Effector memory CD4-positive, alpha-beta T cell (primary cell): ENCODE measurements around the gene MVD.
A peak's percentile ranks its signal among the peaks of the same experiment; 100 is the strongest.

Source experiments
- DNase-seq, 3 donors: peaks; one replicate each; pipeline ENCODE4 v3.0.0-alpha.2; 2020
- H3K27ac ChIP-seq: 2 replicates; pipeline ENCODE4 v1.7.0; 2013; ENCODE audit warnings: mild to moderate bottlenecking, low read length, moderate library complexity; ENCODE audit not compliant: insufficient read depth, poor library complexity, severe bottlenecking
- H3K27me3 ChIP-seq: replicated peaks from 2 replicates; pipeline ENCODE4 v1.7.0; 2013; ENCODE audit warnings: mild to moderate bottlenecking, low read length; ENCODE audit not compliant: insufficient read depth, control insufficient read depth, poor library complexity, severe bottlenecking
- H3K36me3 ChIP-seq: 2 replicates; pipeline ENCODE4 v1.7.0; 2013; ENCODE audit warnings: mild to moderate bottlenecking, low read length, moderate library complexity; ENCODE audit not compliant: control insufficient read depth, insufficient read depth
- H3K4me1 ChIP-seq: 2 replicates; pipeline ENCODE4 v1.7.0; 2013; ENCODE audit warnings: low read length, mild to moderate bottlenecking; ENCODE audit not compliant: control insufficient read depth, insufficient read depth, poor library complexity, severe bottlenecking
- H3K4me3 ChIP-seq: 2 replicates; pipeline ENCODE4 v1.7.0; 2013; ENCODE audit warnings: low read length, low read depth, mild to moderate bottlenecking; ENCODE audit not compliant: insufficient read depth, poor library complexity, severe bottlenecking
- H3K9me3 ChIP-seq: 2 replicates; pipeline ENCODE4 v1.7.0; 2013; ENCODE audit warnings: mild to moderate bottlenecking, low read length, moderate library complexity; ENCODE audit not compliant: control insufficient read depth

MVD gene

DNA sequence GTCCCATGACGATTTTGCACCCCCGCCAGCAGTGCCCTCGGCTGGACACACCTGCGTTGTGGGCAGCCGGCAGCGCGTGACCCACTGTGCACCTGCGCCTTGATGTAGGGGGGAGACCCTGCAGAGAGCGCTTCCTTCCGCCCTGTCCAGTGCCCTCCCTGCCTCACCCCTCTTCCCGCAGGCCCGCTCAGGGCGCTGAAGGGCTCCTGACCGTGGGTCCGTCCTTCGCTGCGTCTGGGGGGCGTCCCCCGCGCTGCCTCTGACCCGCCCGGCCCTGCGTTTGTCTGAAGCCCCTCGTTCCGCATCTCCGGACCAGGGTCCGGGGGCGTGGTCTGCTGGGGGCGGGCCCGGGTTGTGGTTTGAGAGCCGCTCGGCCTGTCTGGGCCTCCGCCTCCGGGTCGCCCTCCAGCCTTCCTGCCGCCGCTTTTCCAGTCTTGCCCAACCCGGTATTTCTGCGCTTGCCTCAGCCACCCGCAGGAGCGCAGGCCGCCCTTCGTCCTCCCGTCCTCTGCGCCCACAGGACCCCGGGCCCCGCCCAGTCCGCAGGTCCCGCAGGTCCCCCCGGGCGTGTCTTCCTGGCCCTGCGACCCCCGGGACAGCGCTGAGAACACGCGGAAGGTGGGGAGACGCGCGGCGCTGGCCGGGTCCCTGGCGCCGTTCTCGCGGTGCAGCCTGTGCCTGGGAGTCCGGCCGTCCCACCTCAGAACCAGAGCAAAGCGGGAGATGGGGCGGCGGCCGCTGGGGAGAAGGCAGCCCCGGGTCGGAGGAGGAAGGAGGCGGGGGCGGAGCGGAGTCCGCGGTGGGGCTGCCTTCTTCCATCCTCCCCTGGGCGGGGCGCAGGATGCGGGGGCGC is 28.5 kb downstream of the MVD start:
- Histone ChIP-seq H3K4me3 (peak overlapping the region; percentile 73), H3K27me3 (no peaks in the 10 kb centered on the region), H3K9me3 (no peaks in the 10 kb centered on the region), H3K27ac (peak overlapping the region; percentile 49), H3K4me1 (peaks cover 34% of the 10 kb centered on the region), H3K36me3 (peaks cover 23% of the 10 kb centered on the region)
- DNase-seq = peak; percentile 20 to 33 (median 30)

DNA sequence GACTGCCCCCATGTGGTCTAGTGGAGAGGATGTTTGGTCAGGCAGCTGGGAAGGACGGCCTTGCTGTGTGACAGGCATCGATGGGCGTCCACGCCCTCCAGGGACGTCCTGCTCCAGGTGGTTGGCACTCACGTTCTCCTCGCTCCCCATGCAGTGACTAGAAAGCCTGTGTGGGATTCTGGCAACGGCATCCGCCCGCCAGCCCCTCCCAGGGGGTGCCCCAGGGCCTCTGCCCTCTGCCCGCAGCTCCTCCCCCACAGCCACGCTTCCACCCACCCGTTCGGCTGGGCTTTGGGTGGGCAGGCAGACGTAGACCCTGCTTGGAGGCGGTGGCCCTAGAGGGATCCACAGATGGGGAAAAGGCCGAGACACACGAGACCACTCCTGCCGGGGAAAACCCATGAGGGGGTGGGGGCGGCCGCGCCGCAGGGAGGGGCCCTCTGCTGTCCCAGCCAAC is 29.2 kb downstream of the MVD start:
- H3K36me3 ChIP-seq = peaks cover 26% of the 10 kb centered on the region
- peak overlapping the region; percentile 73 for H3K4me3 ChIP-seq
- H3K9me3 ChIP-seq = no peaks in the 10 kb centered on the region
- peak; percentile 46 to 60 (median 53) for DNase-seq
- peak overlapping the region; percentile 49 for H3K27ac ChIP-seq
- peaks cover 28% of the 10 kb centered on the region for H3K4me1 ChIP-seq
- H3K27me3 ChIP-seq = no peaks in the 10 kb centered on the region

DNA sequence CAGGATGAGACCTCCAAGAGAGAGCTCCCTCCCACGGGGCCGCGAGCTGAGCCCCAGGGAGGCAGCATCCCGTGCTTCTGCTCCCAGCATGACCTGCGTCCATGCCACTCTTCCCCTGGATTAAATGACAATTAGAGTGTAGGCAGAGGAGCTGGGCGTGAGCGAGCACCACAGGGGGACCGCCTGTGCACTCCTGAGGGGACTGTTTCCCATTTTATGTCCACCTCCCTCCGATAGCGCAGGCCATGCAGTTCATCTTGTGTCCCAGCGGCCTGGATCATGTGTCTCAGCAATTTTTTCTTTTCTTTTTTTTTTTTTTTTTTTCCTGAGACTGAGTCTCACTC is 30.3 kb downstream of the MVD start:
- H3K9me3 ChIP-seq = no peaks in the 10 kb centered on the region
- peaks cover 20% of the 10 kb centered on the region for H3K4me1 ChIP-seq
- DNase-seq = no peak
- no peak overlapping the region for H3K27ac ChIP-seq
- no peaks in the 10 kb centered on the region for H3K27me3 ChIP-seq
- peaks cover 34% of the 10 kb centered on the region for H3K36me3 ChIP-seq
- no peak overlapping the region for H3K4me3 ChIP-seq

GRCh38 chr16:88631920-88632586 is 30.8 kb downstream of the MVD start:
- H3K4me3 ChIP-seq = no peak overlapping the region
- H3K36me3 ChIP-seq = peaks cover 39% of the 10 kb centered on the region
- no peak for DNase-seq
- H3K4me1 ChIP-seq = peaks cover 20% of the 10 kb centered on the region
- no peaks in the 10 kb centered on the region for H3K9me3 ChIP-seq
- no peaks in the 10 kb centered on the region for H3K27me3 ChIP-seq
- H3K27ac ChIP-seq = no peak overlapping the region

DNA sequence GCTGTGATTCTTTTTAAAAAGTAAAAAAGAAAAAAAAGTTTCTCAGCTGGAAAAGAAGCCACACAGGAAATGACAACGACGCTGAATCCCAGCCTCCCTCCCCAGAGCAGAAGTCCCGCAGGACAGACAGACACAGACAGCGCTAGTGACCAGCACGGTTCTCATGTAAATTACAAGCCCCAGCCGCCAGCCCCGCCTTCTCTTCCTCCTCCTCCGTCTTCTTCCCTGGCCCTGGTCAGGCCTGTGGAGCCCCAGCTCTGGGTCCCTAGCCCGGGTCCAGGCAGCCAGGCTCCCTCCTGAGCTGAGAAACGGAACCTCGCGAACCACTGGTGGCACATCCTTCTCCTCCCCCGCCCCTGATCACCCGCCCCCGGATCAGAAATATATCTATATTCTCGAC is 31.5 kb downstream of the MVD start:
- Histone ChIP-seq H3K4me3 (no peak overlapping the region), H3K27me3 (no peaks in the 10 kb centered on the region), H3K36me3 (peaks cover 44% of the 10 kb centered on the region), H3K9me3 (no peaks in the 10 kb centered on the region), H3K27ac (no peak overlapping the region), H3K4me1 (peaks cover 20% of the 10 kb centered on the region)
- DNase-seq = no peak

DNA sequence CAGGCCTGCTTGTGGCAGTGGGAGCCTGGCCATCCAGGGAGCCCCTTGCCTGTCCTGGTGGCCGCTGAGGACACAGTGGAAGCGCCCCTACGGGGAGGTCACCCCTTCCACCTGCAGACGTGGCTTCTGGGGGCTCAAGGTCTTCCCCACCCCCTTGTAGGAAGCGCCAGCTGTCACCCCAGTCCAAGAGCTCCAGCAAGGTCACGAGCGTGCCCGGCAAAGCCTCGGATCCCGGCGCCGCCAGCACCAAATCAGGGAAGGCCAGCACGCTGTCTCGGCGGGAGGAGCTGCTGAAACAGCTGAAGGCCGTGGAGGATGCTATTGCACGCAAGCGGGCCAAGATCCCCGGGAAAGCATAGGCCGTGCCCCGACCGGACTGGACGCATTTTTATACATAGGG is 31.9 kb downstream of the MVD start:
- Histone ChIP-seq H3K9me3 (no peaks in the 10 kb centered on the region), H3K27me3 (no peaks in the 10 kb centered on the region), H3K36me3 (peaks cover 44% of the 10 kb centered on the region), H3K27ac (no peak overlapping the region), H3K4me3 (no peak overlapping the region), H3K4me1 (peaks cover 20% of the 10 kb centered on the region)
- DNase-seq = no peak

DNA sequence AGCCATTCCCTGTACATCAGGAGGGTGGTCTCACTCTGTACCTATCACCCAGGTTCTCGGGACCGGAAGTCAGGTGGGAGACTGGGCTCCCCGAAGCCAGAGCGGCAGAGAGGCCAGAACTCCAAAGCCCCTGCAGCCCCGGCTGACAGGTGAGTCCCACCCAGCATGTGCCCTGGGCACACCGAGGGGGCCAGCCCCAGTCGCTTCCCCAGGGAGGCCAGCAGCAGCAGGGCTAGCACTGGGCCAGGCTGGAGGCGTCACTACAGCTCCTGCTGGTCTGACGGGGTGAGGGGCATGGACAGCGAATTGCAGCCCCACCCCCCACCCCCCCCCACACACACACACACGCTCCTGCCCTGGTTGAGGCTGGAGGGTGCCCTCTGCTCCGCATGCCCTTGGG is 32.5 kb downstream of the MVD start:
- Histone ChIP-seq H3K36me3 (peaks cover 45% of the 10 kb centered on the region), H3K27me3 (no peaks in the 10 kb centered on the region), H3K4me3 (no peak overlapping the region), H3K4me1 (peaks cover 20% of the 10 kb centered on the region), H3K27ac (no peak overlapping the region), H3K9me3 (no peaks in the 10 kb centered on the region)
- no peak for DNase-seq

DNA sequence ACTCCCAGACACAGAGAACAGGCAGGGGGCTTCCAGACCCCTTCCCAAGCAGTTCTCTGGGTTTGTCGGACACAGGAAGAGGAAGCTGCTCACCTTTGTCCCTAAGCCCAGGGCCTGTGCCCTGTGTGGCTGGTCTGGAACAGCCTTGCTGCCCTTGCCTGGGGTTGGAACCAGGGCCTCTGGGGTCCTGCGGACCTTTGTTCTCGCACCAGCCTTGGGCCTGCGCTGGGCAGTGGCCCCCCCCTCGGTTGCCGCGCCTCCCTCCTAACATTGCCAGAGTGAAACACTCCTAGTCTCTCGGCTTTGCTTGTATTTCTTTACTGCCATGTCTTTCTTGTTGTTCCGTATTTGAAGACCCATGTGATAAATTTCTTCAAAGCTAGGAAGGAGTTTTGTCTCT is 33.1 kb downstream of the MVD start:
- Histone ChIP-seq H3K4me3 (no peak overlapping the region), H3K27me3 (no peaks in the 10 kb centered on the region), H3K27ac (no peak overlapping the region), H3K9me3 (no peaks in the 10 kb centered on the region), H3K36me3 (peaks cover 51% of the 10 kb centered on the region), H3K4me1 (peaks cover 15% of the 10 kb centered on the region)
- DNase-seq = no peak

DNA sequence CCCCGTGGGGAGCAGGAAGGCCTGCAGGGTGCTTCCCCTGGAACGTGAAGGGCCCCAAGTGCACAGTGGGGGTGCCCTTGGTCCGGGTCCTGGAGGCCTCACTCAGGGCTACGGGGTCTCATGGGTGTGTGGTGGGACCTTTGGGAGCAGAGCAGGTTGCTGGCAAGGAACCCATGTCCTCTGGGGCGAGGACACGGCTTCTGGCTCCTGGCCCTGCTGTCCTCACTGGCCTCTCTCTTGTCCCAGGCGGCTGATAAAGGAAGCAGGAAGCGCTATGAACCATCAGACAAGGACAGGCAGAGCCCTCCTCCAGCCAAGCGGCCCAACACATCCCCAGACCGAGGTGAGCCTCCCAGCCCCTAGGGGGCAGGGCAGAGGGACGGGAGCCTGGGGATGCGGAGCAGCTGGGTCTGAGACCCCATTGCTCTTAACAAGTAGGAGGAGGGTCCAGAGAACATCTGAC is 34.3 kb downstream of the MVD start:
- no peaks in the 10 kb centered on the region for H3K9me3 ChIP-seq
- no peak overlapping the region for H3K27ac ChIP-seq
- no peak overlapping the region for H3K4me3 ChIP-seq
- no peak for DNase-seq
- H3K27me3 ChIP-seq = no peaks in the 10 kb centered on the region
- H3K36me3 ChIP-seq = peaks cover 64% of the 10 kb centered on the region
- peaks cover 4% of the 10 kb centered on the region for H3K4me1 ChIP-seq
